Measurements from ENCODE around the gene CDH4.

CDH4 gene

DNA sequence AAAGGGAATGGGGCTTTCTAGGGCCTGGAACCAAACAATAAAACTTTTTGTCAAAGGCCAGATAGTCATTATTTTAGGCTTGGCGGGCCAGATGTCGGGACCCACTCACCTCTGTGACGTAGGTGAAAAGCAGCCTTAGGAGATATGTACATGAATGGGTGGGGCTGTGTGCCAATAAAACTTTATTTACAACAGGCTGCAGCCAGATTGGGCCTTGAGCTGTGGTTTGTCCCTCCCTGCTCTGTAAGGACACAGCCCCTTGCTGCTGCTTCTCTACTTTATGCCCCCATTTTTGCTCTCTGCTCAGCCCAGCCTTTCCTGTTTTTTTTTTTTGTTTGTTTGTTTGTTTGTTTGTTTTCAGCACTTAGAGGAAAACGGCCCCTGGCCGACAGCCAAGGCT is 32.7 kb downstream of the CDH4 start:
- FAIRE-seq = no peak

GRCh38 chr20:61285152-61285645 is 33.1 kb downstream of the CDH4 start:
- no peak for FAIRE-seq

DNA sequence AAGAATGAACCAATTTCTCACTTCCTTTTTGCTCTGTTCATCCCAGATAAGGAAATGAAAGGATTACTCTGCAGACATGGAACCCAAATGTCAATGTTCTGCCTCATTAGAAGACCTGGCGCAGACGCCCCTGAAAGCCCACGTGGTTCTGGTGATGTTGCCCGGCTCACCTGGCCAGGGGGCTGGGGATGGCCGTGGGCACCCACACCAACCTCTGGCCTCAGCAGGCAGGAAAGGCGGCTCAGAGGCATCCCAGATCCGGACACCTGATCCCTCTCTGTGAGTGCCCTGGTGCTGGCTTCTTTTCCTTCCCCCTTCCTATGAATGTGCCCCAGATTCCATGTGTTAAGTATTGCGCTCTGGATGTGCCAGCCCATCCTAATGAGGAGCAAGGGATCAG is 33.6 kb downstream of the CDH4 start:
- no peak for FAIRE-seq

DNA sequence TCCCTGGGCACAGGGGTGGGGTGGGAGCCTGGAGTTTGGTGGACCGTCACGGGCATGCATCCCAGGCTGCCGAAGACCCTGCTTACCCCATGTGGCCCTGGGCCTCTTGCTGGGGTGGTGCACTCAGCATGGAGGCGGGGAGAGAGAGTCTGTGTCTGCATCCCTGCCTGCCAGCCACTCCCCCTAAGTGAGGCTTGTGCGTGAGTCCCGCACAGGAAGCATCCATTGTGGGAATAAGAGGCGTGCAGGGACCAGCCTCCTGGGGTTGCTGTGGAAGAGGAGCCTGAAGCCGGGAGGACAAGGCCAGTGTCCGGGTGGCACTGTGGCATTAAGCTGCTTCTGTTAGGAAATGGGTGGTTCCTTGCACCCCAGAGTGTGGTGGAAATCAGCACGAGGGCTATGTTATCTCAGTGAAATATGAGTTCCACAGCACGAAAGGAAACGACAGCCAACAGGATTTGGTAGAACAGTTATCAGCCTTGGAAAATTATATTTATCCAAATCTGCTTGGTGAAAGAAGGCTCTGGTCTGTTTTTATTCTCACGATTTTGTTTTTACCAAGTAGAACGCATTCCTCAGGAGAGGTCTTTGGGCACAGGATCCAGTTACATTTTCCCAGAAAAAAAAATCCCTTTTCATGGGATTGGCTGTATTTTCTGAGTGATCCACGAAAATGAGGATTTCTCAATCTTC is 35.7 kb downstream of the CDH4 start:
- no peak for FAIRE-seq

- no peak for FAIRE-seq
Observed at GRCh38 chr20:61288331-61288784, 36.3 kb downstream of the CDH4 start.

DNA sequence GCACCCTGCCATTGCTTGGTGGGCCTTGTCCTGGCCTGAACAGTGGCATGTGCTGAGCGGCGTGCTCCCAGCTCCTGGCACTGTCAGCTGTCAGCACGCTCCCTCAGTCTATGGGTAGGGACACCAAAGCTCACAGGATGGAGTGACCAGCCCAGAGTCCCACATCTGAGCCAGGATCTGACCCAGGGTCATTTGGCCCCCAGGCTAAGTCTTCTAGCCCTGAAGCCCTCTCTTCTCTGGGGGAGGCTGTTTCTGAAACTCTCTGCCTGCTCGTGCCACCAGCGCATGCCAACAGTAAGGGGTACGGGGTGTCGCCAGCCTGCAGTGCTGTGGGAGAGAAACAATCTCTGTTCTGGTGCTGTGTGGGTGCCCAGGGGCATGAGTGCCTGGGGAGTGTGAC is 37.1 kb downstream of the CDH4 start:
- no peak for FAIRE-seq

DNA sequence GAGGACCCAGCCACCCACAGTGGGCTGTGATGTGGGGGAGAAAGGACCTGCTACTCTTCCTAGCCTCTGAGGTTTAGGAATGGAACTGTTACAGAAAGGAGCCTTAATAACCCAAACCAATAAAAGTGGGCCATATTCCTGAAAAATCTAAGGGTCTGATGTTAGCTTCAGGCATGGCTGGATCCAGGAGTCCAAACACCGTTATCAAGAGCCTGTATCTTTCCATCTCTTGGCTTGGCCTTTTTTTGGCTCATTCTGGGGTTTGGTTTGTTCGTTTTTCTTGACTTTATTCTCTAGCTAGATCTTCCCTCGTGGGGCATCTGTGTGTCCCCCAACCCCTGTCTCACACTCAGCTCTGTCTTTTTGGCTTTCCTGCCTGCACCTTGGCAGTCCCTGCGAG is 38.7 kb downstream of the CDH4 start:
- no peak for FAIRE-seq

DNA sequence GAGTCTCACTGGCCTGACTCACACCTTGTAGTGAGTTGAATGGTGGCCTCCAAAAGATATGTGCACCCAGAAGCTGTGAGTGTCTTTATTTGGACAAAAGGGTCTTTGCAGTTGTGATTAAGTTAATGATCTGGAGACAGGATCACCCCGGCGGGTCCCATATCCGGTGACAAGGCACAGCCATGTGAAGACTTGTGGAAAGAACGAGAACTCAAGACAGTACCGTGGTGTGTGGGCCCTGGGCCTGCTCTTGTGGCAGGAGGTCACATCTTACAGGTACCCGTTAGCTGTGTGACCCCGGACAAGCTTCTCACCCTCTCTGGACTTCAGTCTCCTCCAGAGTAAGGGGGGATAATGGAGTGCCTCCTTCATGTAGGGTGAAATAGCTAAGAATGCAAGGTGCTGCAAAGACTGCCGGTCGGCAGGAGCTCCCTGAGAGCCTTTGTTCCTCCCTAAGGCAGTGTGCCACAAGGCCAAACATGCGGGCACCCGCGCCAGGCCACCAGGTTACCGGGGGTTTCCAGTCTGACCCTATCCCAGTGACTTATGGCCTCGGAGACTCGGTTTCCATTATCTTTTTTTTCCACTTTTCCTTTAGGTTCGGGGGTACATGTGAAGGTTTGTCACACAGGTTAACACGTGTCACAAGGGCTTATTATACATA is 39.2 kb downstream of the CDH4 start:
- FAIRE-seq = no peak

- no peak for FAIRE-seq
Observed at GRCh38 chr20:61292391-61292790, 40.3 kb downstream of the CDH4 start.

GRCh38 chr20:61292821-61293612 is 41.0 kb downstream of the CDH4 start:
- FAIRE-seq = no peak

GRCh38 chr20:61293951-61294350 is 41.9 kb downstream of the CDH4 start:
- FAIRE-seq = no peak

DNA sequence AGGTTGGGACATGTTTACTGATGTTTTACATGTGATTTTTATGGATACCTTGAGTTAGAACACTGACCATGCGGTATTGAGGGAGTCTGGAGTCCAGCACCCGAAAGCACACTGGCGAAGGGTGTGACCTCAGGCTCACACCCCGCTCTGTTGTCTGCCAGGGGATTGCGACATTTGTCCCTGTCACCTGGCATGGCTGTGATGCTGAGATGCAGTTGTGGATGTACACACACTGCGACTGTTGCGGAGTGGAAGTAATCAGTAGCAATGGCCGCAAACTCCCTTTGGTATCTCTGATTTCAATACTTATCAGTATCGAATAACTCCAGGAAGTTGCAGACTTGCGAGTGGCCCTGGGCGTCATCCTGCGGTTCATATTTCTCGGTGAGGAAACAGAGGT is 43.2 kb downstream of the CDH4 start:
- no peak for FAIRE-seq

DNA sequence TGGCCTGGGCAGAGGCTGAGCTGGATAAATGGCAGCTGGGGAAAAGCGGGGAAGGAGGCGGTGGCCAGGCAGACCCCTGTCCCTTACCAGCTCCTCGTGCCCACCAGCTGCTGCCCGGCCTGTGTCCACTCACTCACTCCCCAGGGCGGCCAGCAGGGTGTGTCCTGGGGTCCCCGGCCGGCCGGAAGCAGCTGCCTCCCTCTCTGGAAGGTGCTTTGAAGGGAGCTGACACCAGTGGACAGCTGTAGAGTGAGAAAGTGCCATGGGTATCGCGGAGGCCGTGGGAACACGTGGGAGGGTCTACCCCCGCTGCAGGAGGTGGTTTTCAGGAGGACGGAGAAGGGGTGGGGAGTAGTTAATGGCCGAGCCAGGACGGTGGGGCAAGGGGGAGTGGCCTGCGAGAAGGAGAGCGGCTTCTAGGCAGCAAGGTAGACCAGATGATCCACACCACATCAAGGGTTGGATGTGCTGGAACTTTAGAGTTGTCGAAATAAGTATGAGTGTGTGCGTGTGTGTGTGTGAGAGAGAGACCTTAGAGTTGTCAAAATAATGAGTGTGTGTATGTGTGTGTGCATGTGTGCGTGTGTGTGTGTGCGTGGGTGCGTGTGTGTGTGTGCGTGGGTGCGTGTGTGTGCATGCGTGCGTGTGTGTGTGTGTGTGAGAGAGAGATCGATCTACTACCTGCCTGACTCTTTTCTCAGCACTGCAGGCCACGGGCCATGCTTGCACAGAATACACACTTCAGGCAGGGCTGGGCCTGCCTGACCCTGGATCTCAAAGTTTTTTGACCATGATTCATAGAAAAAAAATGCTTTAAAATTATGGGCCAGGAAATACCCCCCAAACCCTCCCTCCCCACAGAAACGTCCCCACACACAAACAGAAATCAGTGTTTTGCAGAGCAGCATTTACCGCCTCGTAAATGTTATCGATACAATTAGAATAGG is 43.9 kb downstream of the CDH4 start:
- FAIRE-seq = no peak

- no peak for FAIRE-seq
Observed at GRCh38 chr20:61296629-61297019, 44.6 kb downstream of the CDH4 start.

- FAIRE-seq = no peak
Observed at GRCh38 chr20:61297491-61297890, 45.4 kb downstream of the CDH4 start.

GRCh38 chr20:61297986-61298385 is 45.9 kb downstream of the CDH4 start:
- no peak for FAIRE-seq

DNA sequence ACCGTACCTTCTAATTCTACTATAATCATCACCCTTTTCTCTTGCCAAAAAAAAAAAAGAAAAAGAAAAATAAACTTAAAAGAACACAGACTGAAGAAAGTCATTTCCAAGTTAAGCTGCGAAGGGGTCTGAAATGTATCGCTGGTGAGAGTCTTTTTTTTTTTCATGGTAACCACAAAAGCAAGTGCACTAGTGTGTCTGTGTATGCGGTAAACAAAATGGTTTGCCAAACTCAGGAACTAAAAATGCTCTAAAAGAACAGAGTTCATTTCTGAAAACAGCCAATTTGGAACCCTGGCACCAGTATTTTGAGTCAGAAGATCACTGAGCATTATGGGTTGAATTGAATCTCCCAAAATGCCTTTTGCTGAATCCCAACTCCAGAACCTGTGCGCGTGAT is 46.6 kb downstream of the CDH4 start:
- no peak for FAIRE-seq

GRCh38 chr20:61299104-61299503 is 47.0 kb downstream of the CDH4 start:
- FAIRE-seq = no peak

- no peak for FAIRE-seq
Observed at GRCh38 chr20:61299618-61300017, 47.6 kb downstream of the CDH4 start.

GRCh38 chr20:61300293-61300692 is 48.2 kb downstream of the CDH4 start:
- no peak for FAIRE-seq

DNA sequence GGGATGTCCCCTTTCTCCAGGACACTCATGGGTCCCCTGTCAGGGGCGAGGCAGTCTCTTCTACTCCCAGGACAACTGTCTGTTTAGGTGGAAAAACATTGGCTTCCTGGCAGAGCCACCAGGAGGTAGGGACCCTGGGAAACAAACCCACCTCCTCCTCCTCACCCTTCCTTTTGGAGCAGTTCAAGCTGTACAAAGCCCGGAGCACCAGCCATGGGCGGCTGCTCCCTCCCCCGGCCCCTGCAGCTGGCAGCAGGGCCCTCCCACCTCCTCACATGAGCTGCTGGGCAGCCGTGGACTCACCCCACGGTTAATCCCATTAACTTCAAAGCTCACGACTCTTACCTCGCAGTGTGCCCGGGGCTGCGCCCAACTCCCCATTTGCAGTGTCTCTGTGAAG is 48.6 kb downstream of the CDH4 start:
- no peak for FAIRE-seq

DNA sequence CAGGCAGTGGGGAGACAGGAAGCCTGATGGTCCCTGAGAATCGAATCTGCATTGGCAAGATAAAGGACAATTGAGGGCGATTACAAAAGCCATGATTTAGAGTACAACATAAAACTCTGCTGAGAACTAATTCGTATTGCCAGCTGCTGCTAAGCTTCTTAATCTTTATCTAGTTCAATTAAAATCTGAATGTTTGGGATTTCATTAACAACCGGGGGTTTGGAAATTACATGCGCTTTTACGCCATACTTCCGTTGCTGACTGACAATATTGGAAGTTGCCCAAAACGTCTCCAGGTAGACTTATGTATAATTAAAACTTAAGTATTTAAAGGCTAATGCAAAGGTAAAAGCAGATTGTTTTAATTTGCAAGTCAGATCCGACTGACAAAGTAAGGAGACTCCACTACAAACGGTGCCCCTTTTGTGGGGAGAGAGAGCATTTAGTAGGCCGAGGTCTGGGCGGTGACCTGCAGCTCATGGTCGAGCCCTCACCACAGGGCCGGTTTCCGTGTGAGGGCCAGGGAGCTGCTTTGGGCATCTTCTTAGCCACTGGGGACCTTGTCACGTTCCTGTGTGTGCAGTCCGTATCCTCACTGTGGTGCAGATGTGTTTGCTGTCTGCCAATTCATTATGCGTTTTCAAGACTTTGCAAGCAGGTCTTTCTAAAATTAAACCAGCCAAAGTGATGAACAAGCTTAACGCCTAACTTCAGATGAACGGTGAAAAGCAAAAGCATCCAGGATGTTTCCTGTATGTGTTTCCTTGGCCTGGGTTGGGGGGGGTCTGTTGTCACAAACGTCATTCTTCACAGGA is 49.9 kb downstream of the CDH4 start:
- no peak for FAIRE-seq
